IPS-18a (cell line): ENCODE results near the gene WDR38.

Source experiments
- H3K27ac ChIP-seq: one replicate; pipeline ENCODE4 v1.5.1; 2013; ENCODE audit warnings: low read length
- H3K27me3 ChIP-seq: one replicate; pipeline ENCODE4 v1.6.1; 2013; ENCODE audit warnings: mild to moderate bottlenecking, low read length; ENCODE audit not compliant: control insufficient read depth, insufficient read depth
- H3K36me3 ChIP-seq: one replicate; pipeline ENCODE4 v1.6.1; 2013; ENCODE audit warnings: low read depth, low read length; ENCODE audit not compliant: control insufficient read depth
- H3K4me1 ChIP-seq: one replicate; pipeline ENCODE4 v1.6.1; 2013; ENCODE audit warnings: low read depth, low read length; ENCODE audit not compliant: control insufficient read depth
- H3K4me3 ChIP-seq: one replicate; pipeline ENCODE4 v1.5.1; 2013; ENCODE audit warnings: low read length
- H3K9ac ChIP-seq: one replicate; pipeline ENCODE4 v1.6.1; 2013; ENCODE audit warnings: mild to moderate bottlenecking, low read length, moderate library complexity
- H3K9me3 ChIP-seq: one replicate; pipeline ENCODE4 v1.6.1; 2013; ENCODE audit warnings: low read depth, low read length; ENCODE audit not compliant: control insufficient read depth

Gene WDR38

DNA sequence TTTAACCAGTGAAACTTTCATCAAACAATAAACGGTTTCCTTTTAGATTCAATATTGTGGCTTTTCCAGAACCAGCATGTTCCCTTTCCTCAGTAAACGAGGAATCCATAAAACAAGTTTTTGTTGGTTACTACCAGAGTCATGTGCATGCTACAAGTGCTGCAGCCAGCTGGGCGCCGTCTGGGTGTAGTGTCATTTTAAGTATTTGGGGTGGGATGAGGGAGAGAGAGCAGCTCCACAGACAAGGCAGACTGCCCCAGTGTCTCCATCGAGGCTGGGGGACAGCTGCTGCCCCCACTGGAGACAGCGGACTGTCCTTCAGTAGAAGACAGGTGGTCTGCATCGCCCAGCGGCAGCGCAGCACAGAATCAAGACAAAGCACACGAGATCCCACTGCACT is 26.0 kb downstream of the WDR38 start:
- Histone ChIP-seq H3K27me3 (no peaks in the 10 kb centered on the region), H3K9me3 (no peaks in the 10 kb centered on the region), H3K27ac (no peak overlapping the region), H3K9ac (no peak overlapping the region), H3K4me3 (no peak overlapping the region), H3K4me1 (peaks cover 25% of the 10 kb centered on the region), H3K36me3 (peaks cover 33% of the 10 kb centered on the region)

DNA sequence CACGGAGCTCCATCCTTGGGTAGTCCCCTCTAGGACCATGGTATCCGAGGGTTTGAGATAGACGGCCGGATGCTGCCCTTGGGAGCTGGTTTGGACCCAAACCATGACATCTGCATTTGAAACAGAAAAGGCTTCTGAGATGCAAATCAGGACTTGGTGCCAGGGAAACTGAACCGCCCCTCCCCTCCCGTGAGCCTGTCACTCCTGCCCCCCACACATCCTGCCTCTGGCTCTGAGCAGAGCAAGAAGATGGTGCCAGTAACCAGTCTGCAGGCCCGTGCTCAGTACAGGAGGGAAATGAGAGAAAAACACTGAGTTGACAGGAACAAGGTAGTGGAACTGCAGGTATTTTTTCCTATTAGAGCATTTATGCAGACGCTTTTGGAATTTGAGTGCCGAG is 27.2 kb downstream of the WDR38 start:
- Histone ChIP-seq H3K36me3 (peaks cover 24% of the 10 kb centered on the region), H3K27ac (no peak overlapping the region), H3K27me3 (no peaks in the 10 kb centered on the region), H3K4me1 (peaks cover 29% of the 10 kb centered on the region), H3K9ac (no peak overlapping the region), H3K4me3 (peak overlapping the region; percentile 38), H3K9me3 (no peaks in the 10 kb centered on the region)

DNA sequence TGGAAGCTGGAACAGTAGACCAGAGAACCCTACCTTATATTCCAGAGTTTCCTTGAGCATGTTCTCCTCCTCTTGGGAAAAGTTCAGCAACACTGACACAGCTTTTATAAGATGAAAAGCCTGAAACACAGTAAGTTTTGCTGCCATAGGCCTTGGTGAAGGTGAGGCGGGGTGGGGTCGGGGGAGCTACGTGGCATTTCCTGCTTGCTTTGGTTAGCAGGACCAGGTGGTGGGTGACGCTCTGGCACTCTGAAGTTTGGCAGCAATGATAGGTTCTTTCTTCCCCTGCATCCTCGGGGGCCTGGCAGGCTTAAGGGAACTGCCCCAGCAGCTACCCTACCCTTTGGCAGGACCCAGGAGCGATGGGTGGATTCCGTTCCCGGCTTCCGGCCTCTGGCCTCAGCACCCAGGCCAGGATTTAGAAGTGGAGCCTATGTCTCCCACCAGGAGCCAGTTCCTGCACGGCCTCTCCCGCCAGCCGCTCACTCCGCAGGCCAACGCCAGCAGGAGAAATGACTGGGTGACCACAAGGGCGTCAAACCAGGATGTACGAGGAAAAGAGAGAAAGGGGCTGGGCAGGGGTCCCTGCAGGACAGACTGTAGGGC is 28.0 kb downstream of the WDR38 start:
- Histone ChIP-seq H3K27ac (no peak overlapping the region), H3K36me3 (peaks cover 19% of the 10 kb centered on the region), H3K9ac (no peak overlapping the region)

DNA sequence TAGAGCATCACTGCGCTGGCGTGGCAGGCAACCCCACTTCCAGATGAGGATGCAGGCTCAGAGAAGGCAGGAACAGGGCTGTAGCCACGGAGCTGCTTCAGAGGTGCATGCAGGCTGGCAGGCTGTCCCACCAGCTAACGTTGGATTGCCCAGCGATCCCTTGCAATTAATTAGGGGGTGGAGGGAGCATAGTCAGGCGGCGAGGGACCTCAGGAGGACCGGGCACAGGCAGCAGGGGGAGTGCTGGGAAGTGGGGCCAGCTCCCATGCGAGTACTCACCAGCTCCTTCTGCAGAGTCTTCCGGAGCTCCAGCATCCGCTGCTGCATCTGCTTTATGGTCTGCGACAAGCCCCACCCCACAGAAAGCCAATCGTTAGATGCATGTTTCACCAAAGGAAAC is 29.0 kb downstream of the WDR38 start:
- H3K36me3 ChIP-seq: peaks cover 10% of the 10 kb centered on the region
- H3K9me3 ChIP-seq: no peaks in the 10 kb centered on the region
- no peaks in the 10 kb centered on the region for H3K27me3 ChIP-seq
- H3K9ac ChIP-seq: no peak overlapping the region
- peaks cover 29% of the 10 kb centered on the region for H3K4me1 ChIP-seq
- H3K4me3 ChIP-seq: no peak overlapping the region
- no peak overlapping the region for H3K27ac ChIP-seq

More for the DNA sequence above, 28.0 kb downstream of the WDR38 start:
- peaks cover 29% of the 10 kb centered on the region for H3K4me1 ChIP-seq
- H3K9me3 ChIP-seq: no peaks in the 10 kb centered on the region
- H3K4me3 ChIP-seq: no peak overlapping the region
- no peaks in the 10 kb centered on the region for H3K27me3 ChIP-seq

DNA sequence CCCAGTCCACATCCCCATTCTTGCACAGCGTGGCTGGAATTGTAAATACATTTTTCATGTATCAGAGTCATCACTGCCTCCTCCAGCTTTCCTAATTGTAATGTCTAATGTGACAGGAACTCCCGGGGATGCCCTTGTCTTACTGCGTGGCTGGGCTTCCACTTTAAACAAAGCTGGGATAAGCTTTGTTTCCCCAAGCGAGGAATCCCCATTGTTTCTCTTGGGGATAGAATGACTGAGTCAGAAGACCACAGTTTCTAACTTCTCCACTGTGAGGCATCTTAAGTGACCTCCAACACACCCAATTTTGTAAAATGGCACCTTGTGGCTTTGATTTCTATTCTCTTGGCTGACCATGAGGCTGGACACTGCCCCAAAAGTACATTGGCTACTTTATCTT is 31.1 kb downstream of the WDR38 start:
- Histone ChIP-seq H3K9ac (no peak overlapping the region), H3K4me3 (no peak overlapping the region), H3K27ac (no peak overlapping the region), H3K36me3 (no peaks in the 10 kb centered on the region), H3K27me3 (no peaks in the 10 kb centered on the region), H3K4me1 (peaks cover 29% of the 10 kb centered on the region), H3K9me3 (no peaks in the 10 kb centered on the region)

DNA sequence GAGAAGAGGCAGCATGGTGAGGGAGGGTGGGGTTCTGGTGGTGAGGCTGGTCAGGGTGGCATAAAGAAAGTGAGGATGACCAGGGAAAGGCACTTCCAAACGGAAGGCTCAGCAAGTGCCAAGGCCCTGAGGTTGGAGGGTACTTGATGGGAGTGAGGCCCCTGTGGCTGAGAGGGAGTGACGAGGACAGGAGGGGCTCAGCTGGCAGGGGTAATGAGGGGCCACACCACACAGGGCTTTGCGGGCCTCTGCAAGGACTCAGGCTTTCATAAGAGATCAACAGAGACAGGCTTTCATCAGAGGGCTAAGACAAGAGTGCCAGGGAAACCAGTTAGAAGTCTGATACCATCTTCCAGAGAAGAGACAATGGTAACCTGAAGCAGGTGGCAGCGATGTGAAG is 32.3 kb downstream of the WDR38 start:
- Histone ChIP-seq H3K4me1 (peaks cover 20% of the 10 kb centered on the region), H3K27ac (no peak overlapping the region), H3K9ac (no peak overlapping the region), H3K36me3 (no peaks in the 10 kb centered on the region), H3K9me3 (no peaks in the 10 kb centered on the region), H3K27me3 (no peaks in the 10 kb centered on the region), H3K4me3 (no peak overlapping the region)

DNA sequence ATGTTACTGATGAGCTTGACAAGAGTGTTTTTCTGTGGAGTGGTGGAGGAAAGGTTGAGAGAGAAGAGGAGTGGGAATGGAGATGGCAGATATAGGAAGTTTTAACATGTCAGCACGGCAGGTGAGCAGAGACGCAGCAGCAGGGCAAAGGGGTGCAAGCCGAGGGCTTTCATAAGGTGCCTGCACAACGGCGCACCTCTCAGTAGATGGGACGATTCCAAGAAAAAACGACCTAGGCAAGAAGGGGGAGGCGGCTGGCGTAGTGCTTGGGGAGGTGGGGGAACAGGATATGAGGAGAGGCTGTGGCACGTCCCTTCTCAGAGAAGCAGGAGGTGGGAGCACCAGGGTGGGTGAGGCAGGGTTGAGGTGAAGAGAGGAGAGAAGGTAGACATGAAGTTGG is 33.2 kb downstream of the WDR38 start:
- no peaks in the 10 kb centered on the region for H3K36me3 ChIP-seq
- no peak overlapping the region for H3K9ac ChIP-seq
- H3K4me1 ChIP-seq: peaks cover 12% of the 10 kb centered on the region
- H3K9me3 ChIP-seq: no peaks in the 10 kb centered on the region
- no peaks in the 10 kb centered on the region for H3K27me3 ChIP-seq
- H3K27ac ChIP-seq: no peak overlapping the region
- no peak overlapping the region for H3K4me3 ChIP-seq

DNA sequence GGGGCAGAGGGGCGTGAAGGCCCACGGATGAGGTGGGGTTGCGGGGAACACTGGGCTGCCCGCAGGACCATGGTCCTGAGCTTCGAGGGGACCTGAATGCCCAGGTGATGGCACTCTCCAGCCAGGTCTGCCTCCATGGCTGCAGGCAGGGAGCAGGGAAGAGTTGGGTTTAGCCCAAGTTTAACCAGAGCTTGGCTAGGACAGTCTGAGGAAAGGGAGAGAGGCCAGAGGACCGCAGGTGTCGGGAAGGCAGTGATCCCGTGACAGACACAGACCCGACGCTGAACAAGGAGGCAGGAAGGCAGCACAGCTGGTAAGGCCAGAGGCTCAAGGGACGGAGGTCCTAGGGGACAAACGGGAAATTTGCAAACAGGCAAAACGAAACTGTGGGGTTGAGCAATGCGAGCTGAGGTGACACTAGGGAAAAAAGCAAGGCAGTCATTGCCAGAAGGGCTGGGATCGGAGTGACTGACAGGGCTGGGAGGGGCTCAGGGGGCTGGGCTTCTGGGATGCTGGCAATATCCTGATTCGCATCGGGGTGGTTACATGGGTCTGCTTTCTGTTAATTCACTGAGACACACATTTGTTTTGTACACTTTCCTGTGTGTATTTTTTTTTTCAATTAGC is 33.7 kb downstream of the WDR38 start:
- Histone ChIP-seq H3K9ac (no peak overlapping the region), H3K36me3 (no peaks in the 10 kb centered on the region), H3K4me1 (peaks cover 7% of the 10 kb centered on the region), H3K27me3 (no peaks in the 10 kb centered on the region), H3K4me3 (no peak overlapping the region), H3K9me3 (no peaks in the 10 kb centered on the region), H3K27ac (no peak overlapping the region)

DNA sequence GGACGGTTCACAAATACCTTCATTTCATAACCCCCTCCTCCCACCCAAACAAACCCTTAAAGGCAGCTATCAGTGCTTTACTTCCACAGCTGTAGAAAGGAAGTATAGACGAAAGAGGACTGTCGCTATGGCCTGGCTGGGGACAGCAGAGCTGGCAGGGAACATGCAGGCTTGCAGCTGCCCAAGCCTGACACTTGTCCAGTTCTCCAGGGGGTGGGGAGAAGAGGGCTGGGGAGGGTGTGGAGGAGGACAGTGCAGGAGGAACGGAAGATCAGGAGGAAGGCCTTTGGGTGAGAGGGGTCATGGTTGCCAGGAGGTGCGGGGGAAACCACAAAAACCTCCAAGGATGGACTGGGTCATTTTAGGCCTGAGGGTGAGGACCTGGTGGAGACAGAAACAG is 34.6 kb downstream of the WDR38 start:
- H3K36me3 ChIP-seq: no peaks in the 10 kb centered on the region
- no peak overlapping the region for H3K27ac ChIP-seq
- no peak overlapping the region for H3K4me3 ChIP-seq
- peaks cover 5% of the 10 kb centered on the region for H3K4me1 ChIP-seq
- H3K27me3 ChIP-seq: no peaks in the 10 kb centered on the region
- no peak overlapping the region for H3K9ac ChIP-seq
- H3K9me3 ChIP-seq: no peaks in the 10 kb centered on the region

DNA sequence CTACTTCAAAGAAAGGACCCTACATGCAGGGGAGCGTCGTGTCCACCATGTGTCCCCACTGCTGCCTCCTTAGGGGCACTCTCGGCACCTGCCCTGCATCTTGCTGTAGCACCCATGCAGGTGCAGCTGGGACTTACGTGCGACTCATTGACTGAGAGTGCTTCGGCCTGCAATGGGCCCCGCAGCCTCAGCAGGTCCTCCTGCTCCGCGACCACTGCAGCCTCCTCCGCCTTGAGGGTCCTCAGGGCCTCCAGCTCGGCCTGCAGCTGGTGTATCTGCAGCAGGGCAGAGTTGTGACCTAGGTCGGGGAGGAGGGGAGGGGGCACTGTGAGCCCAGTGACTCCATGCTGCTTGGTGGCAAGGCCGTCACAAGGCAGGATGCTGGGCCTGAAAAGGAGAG is 35.7 kb downstream of the WDR38 start:
- Histone ChIP-seq H3K4me1 (peaks cover 5% of the 10 kb centered on the region), H3K36me3 (no peaks in the 10 kb centered on the region), H3K27me3 (no peaks in the 10 kb centered on the region), H3K4me3 (no peak overlapping the region), H3K27ac (no peak overlapping the region), H3K9me3 (no peaks in the 10 kb centered on the region), H3K9ac (no peak overlapping the region)

DNA sequence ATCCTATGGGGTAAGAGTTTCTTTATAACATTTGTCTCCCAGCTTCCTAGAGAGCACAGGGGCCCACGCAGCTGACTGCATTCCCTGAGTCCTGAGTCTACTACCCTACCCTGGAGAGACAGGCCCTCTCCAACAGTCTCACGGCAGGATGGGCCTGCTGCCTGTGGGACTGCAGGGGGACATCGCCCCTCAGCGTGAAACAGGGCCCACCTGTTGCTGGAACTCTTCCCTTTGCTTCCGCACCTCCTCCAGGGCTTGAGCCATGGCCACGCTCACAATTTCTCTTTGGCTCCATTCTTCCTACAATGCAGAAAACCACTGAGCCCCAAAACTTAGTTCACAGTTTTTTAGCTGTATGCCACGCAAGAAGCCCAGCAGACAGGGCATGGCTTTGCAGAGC is 36.9 kb downstream of the WDR38 start:
- Histone ChIP-seq H3K27me3 (no peaks in the 10 kb centered on the region), H3K27ac (no peak overlapping the region), H3K4me3 (no peak overlapping the region), H3K36me3 (no peaks in the 10 kb centered on the region), H3K9ac (no peak overlapping the region), H3K4me1 (no peaks in the 10 kb centered on the region), H3K9me3 (no peaks in the 10 kb centered on the region)

DNA sequence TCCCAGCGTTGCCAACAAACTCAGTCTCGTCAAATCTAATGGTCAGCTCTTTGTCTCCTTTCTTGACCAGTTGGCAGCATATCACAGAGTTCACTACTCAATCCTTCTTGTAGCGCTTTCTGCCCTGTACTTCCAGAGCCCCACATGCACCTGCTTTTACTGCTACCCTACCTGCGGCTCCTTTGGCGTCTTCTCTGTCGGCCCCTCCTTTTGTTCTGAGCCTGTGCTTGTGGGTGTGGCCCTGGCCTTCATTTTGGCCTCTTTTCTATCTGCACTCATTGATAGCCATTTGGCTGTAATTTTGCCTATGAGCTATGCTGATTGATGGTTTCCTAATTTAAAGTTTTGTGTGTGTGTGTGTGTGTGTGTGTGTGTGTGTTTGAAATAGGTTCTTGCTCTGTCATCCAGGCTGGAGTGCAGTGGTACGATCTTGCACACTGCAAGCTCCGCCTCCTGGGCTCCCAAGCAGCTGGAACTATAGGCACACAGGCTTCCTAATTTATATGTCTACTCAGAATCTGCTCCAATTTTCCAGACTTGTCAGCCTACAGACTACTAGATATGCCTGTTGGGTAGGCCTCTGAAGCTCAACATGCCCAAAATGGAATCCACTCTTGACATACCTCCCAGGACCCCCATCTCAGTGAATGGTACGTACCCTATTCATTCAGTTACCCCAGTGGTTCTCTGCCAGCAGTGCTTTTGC is 40.9 kb downstream of the WDR38 start:
- Histone ChIP-seq H3K4me3 (no peak overlapping the region), H3K27me3 (no peaks in the 10 kb centered on the region), H3K4me1 (no peaks in the 10 kb centered on the region), H3K9me3 (no peaks in the 10 kb centered on the region), H3K27ac (no peak overlapping the region), H3K36me3 (no peaks in the 10 kb centered on the region), H3K9ac (no peak overlapping the region)
